ENCODE data around the gene GNB3.

Gene GNB3

DNA sequence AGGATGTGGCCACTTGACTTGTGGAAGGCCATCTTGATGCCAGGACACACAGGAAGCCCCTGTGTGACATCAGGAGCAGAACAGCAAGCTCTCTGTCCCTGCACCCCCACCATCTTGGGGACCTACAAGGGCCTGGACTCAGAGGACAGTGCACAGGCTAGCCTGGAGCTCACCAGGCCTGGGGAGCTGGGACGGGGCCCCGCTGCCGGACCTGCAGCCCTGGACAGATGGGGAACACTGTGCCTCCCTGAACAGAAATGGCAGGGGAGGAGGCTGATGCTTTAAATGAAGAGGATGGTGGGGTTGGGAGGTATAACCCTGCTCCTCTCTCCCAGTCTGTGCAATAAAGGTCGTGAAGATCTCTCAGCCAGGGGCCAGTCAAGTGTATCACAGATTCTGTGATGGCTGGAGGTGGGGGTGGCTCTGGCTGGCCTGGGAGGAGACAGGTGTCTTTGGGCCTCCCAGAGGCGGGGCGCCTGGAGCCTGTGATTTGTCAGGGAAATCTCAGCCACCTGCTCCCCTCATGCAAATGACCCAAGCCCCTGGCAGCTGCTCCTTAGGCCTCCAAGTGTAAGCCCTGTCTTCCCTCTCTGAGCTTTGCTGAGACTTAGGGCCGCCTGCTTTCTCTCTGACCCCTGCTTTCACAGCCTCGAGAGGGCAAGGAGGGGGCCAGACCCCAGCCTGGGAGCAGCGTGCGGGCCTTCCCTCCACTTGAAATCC is 1.1 kb upstream of the GNB3 start:
- no peak overlapping the region for H3K4me3 ChIP-seq (ENCODE audit: low read depth, low read length)
- TF ChIP-seq, protein P1, sequence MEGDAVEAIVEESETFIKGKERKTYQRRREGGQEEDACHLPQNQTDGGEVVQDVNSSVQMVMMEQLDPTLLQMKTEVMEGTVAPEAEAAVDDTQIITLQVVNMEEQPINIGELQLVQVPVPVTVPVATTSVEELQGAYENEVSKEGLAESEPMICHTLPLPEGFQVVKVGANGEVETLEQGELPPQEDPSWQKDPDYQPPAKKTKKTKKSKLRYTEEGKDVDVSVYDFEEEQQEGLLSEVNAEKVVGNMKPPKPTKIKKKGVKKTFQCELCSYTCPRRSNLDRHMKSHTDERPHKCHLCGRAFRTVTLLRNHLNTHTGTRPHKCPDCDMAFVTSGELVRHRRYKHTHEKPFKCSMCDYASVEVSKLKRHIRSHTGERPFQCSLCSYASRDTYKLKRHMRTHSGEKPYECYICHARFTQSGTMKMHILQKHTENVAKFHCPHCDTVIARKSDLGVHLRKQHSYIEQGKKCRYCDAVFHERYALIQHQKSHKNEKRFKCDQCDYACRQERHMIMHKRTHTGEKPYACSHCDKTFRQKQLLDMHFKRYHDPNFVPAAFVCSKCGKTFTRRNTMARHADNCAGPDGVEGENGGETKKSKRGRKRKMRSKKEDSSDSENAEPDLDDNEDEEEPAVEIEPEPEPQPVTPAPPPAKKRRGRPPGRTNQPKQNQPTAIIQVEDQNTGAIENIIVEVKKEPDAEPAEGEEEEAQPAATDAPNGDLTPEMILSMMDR (IDR thresholded peaks at IDR 0.05; ENCODE audit: low read depth, low read length): no peak

DNA sequence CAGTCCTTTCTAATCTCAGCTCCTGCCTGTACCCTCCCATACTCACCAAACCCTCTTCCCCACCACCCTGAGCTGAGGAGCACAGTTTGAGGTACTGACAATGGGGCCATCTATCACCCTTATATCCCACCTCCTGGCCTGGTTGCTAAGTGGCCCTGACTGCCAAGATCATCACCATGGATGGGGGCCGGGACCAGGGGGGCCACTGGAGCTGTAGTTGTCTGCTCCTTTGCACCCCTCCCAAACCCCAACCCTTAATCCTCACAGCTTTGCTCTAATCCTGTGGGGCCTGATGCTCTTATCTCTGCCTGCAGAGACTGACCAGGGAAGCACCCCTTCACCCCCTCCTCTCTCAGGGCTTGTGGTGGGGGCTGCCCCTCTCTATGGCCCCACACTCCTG is 395 bp upstream of the GNB3 start:
- TF ChIP-seq, protein P1 (IDR thresholded peaks at IDR 0.05; ENCODE audit: low read depth, low read length): no peak

DNA sequence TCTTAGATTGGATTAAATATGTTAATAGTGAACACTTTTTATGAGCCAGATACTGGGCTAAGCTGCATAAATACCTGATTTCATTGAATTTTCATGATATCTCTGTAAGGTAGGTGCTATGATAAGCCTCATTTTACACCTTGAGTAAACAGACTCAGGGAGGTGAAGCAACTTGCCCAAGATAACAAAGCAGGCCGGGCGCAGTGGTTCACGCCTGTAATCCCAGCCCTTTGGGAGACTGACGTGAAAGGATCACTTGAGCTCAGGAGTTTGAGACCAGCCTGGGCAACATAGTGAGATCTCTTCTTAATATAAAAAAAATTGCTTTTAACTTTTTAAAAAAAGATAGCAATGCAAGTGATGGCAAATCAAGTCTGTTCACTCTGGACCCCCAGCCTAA is 1.4 kb downstream of the GNB3 start:
- TF ChIP-seq, protein P1 (IDR thresholded peaks at IDR 0.05; ENCODE audit: low read depth, low read length): no peak

More for the DNA sequence above, 395 bp upstream of the GNB3 start:
- no peak overlapping the region for H3K4me3 ChIP-seq (ENCODE audit: low read depth, low read length)

DNA sequence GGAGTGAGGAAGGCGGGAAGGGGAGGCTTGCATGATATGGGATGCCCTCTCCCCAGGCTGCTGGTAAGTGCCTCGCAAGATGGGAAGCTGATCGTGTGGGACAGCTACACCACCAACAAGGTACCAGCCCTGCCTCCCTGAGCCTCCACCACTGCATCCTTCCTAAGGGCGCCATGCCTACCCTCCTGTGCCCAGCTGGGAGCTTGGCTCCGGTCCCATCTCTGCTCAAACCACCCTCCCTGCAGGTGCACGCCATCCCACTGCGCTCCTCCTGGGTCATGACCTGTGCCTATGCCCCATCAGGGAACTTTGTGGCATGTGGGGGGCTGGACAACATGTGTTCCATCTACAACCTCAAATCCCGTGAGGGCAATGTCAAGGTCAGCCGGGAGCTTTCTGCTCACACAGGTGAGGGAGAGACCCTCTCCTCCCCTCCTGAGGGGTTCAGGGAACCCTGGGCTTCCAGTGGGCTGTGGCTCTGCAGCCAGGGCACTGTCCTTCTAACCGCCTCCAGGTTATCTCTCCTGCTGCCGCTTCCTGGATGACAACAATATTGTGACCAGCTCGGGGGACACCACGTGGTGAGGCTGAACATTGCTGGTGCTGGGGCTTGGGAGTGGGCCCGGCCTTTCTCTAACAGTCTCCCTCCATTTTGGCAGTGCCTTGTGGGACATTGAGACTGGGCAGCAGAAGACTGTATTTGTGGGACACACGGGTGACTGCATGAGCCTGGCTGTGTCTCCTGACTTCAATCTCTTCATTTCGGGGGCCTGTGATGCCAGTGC is 2.6 kb downstream of the GNB3 start:
- TF ChIP-seq, protein P1 (IDR thresholded peaks at IDR 0.05; ENCODE audit: low read depth, low read length): no peak
- H3K4me3 ChIP-seq (ENCODE audit: low read depth, low read length): no peak overlapping the region

More for the DNA sequence above, 1.4 kb downstream of the GNB3 start:
- H3K4me3 ChIP-seq (ENCODE audit: low read depth, low read length): no peak overlapping the region

DNA sequence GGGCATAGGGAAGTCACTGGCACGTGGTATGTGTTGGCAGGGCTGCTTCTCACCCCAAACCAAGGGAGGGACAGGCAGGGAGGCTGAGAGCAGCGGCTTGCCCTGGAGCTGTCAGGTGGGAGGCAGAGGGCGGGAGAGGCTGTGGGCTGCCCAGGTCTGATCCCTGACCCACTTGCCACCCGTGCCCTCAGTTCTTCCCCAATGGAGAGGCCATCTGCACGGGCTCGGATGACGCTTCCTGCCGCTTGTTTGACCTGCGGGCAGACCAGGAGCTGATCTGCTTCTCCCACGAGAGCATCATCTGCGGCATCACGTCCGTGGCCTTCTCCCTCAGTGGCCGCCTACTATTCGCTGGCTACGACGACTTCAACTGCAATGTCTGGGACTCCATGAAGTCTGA is 4.7 kb downstream of the GNB3 start:
- H3K4me3 ChIP-seq (ENCODE audit: low read depth, low read length): no peak overlapping the region
- TF ChIP-seq, protein P1 (IDR thresholded peaks at IDR 0.05; ENCODE audit: low read depth, low read length): no peak

DNA sequence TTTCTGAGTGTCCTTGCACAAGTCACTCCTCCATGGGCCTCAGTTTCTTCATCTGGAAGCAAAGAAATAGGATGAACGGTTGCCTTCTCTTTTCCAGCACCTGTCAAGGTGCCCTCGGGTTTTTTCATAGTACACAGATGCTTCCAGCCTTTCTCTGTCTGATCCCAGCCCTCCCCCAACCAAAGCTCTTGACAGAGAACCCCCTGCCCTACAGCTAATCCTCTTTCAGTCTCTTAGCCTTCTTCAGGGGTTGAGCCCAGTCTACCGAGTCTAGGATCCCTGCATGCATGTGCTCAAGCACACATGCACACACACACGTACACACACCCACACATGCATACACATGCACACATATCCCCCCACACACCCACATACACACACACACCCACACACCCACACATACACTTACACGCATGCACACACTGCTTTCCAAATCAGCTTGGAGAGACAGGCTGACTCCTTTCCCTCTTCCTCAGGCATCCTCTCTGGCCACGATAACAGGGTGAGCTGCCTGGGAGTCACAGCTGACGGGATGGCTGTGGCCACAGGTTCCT is 5.7 kb downstream of the GNB3 start:
- no peak overlapping the region for H3K4me3 ChIP-seq (ENCODE audit: low read depth, low read length)
- TF ChIP-seq, protein P1 (IDR thresholded peaks at IDR 0.05; ENCODE audit: low read depth, low read length): no peak

DNA sequence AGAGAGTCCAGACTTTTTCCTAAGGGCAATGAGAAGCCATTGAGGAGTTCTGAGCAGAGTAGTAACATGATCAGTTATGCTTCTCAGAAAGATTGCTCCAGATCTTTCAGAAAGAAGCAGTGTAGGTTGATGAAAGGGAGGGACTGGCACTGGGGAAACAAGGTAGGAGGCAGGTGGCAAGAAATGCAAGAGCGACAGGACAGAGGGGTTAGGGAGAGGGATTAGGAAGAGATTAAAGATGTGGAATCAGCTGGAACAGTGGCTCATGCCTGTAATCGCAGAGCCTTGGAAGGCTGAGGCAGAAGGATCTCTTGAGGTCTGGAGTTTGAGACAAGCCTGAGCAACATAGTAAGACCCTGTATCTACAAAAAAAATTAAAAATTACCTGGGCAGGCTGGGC is 7.0 kb downstream of the GNB3 start:
- TF ChIP-seq, protein P1 (IDR thresholded peaks at IDR 0.05; ENCODE audit: low read depth, low read length): no peak
- no peak overlapping the region for H3K4me3 ChIP-seq (ENCODE audit: low read depth, low read length)
